ENCODE data around the gene DNAJC6.

The DNAJC6 gene

DNA sequence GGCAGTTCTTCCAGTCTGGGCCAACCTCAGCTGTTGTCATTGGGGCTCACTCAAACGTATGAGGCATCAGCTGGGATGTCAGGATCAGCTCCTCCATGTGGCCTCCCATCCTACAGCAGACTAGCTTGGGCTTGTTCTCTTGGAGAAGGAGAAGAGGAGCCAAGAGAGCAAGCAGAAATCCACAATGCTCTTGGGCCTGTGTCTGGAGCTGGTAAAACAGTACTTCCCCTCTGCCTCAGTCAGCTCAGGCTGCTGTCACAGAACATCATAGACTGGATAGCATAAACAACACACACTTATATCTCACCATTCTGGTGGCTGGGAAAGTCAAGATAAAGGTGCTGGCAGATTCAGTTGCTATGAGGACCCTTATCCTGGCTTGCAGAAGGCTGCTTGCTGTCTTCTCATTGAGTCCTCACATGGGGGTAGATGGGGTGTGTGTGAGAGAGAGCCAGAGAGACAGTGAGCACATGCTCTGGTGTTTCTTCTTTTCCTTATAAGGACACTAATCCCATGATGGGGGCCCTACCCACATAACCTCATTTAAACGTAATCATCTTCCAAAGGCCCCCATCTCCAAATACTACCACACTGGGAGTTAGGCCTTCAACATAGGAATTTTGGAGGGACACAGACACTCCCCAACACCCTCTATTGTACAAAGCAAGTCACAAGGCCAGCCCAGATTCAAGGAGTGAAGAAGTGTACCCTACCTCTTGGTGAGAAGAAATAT lies 16.3 kb upstream of the DNAJC6 start:
- DNase-seq (ENCODE audit: low read depth) = no peak

DNA sequence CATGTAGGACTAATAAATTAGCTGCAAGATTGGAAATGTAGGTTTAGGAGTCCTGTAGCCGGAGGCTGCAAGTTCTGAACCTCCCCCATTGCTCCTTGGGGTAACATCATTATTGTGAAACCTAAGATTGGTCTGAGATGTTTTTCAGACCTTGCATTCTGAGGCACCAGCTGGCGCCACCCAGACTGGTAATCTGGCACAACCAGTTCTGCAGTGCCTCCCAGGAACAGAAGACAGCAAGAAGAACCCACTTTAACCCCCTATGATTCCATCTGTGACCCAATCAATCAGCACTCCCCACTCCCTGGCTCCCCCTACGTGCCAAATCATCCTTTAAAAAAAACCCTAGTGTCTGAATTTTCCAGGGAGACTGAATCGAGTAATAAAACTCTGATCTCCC lies 11.6 kb upstream of the DNAJC6 start:
- DNase-seq (ENCODE audit: low read depth) = no peak

DNA sequence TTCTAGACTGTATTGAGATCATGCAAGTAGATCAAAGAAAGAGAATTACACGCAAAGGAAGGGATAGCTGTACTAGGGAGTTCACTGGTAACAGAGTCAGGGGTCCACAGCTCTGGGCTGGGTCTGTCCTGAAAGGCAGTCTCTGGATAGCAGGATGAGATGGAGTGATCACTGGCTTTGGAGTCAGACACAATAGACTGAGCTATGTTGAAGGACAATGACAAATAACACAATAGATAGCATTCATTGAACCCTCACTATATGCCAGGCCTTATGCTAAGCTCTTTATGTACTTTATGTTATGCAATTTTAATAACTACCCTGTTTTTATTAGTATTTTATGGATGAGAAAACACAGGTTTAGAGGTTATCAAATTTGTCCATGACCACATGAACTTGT lies 10.0 kb upstream of the DNAJC6 start:
- no peak for DNase-seq (ENCODE audit: low read depth)

DNA sequence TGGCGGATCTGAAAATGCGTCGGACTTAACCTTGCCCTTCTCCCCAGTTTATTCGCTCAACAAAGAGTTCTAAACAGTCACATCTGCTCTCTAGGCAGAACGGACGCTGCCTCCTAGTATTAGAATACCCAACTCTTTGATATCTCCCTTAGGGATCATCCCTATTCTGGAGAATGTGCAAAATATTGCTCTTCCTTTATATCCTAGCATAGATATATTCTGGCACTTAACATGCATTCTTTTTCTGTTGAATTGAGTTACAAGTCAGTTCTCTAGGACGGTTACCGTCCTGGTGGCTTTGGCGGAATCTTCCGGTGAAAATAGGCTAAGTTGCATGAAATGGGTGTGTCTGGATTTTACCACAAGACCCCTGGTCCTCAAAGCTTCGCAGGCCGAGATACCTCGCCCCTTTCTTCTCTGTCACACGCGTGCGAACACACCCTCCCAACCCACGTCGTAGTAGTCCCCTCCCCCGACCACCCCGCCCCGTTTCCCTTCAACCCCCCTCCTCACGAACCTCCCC lies 501 bp upstream of the DNAJC6 start:
- DNase-seq (ENCODE audit: low read depth) = no peak

DNA sequence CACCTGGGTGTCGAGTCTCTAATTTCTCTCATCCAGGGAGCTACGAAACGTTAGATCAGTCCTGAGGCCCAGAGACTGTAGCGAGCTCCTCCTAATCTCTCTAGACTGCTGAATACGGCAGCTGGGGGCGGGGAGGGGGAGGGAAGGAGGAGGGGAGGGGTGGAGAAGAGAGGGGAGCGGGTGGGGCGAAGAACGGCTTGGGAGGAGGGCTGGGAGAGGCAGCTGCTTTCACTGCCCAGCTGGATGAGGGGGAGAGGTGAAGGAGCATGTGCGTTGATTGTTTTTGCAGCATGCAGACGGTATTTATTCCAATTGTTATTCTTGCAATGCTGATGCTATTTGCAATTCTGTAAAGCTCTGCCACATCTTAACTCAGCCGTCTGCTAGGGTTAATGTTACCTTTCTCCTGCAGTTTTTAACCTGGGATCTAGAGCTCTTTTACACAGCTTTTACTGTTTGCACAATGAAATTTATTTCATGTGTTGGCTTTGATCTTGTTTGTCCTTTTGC lies 790 bp downstream of the DNAJC6 start:
- DNase-seq (ENCODE audit: low read depth) = peak; percentile 6

DNA sequence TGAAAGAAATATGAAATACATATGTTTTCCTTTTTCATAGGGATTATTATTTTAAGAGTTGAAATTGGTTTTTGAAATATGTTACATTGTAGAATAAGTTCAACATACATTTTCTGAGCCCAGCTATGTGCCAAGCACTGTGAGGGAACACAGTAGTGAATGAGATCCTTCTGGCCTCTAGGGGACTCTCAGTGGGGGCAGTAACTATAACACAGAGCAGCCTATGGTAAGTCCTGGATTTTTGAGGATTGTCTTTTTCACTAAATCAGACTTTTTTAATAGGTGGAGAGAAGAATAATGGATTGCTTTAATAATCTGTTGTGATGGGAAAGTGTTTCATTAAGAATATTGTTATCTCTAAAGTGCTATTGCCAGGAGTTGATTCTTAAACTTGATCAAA lies 2.4 kb downstream of the DNAJC6 start:
- no peak for DNase-seq (ENCODE audit: low read depth)

DNA sequence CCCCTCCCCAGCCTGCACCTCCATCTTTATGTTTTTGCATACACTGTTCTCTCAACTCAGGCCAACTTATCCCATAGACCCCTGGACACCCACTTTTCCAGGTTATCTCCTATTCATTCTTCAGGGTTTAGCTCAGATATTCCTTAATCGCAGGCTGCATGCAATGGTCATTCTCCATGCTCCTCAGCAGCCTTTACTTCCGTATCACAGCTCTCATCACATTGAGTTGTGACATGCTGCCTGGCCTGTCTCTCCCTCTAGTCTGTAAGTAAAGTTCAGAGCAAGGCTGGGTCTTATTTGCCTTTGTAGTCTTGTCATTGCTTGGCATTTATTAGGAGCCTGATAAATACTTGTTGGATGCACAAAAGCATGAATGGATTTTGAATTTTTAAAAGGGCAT lies 6.9 kb downstream of the DNAJC6 start:
- no peak for DNase-seq (ENCODE audit: low read depth)

DNA sequence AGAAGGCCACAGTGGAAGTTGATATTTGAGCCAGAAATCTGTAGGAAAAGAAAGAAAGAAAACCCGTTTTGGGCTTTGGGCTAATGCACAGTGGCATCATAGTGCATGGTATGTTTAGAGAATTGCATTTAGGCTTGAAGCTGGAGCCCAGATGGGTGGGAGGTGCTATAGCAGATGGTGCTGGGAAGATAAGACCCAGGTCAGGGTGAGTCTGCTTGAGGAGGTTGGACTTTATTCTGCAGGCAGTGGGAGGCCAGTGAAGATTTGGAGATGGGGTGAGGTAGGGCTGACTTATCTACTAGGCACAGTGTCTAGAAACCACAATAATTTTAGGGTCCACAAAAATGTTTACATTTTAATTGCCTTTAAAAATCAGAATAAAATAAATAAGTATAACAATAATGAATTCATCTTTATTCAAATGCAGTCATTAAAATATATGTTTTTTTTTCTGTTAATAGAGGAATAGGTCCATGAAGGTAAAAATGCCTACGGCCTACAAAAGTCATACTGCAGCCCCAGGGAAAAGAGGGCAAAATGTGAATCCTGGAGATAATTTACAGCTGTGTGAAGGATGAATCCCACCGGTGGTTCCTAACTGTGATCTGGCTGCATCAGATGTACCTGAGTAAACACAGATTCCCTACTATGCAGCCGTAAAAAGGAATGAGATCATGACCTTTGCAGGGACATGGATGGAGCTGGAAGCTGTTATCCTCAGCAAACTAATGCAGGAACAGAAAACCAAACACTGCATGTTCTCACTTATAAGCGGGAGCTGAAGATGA lies 8.7 kb downstream of the DNAJC6 start:
- DNase-seq (ENCODE audit: low read depth) = no peak

DNA sequence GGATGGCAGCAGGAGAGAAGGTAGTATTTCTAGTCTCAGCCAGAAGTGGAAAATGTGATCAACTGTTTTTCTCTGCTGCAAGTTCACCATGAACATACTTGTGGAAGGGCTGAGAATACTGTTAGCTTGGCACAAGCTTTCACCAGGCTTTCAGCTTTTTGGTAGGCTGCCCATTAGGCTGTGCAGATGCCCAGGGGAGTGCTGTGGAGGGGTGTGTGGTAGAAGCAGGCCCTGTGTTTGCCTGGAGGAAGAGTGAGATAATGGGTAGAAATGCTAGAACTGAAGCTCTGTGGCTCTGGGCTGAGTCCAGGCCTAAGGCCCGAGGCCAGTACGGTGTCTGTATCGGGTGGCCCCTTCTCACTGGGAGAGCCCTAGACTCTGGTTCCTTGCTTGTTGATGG lies 9.8 kb downstream of the DNAJC6 start:
- DNase-seq (ENCODE audit: low read depth) = no peak

DNA sequence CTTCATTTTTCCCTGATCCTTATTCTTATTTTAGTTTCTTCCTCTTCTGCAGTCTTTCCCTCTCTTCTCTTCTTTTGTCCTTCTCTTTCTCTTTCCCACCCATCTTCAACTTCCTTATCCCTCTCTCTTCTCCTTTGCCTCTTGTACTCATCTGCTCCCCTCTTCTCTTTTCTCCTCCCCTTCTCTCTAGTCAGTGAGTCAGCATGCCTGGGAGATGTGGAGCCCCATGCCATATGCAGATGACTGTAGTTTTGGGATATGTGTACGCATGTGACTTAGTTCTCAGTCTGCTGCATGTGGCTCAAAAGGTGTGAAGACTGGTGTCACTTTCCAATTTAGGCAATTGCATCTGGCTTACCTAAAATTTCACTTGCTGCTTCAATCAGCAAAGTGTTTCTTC lies 10.4 kb downstream of the DNAJC6 start:
- no peak for DNase-seq (ENCODE audit: low read depth)

DNA sequence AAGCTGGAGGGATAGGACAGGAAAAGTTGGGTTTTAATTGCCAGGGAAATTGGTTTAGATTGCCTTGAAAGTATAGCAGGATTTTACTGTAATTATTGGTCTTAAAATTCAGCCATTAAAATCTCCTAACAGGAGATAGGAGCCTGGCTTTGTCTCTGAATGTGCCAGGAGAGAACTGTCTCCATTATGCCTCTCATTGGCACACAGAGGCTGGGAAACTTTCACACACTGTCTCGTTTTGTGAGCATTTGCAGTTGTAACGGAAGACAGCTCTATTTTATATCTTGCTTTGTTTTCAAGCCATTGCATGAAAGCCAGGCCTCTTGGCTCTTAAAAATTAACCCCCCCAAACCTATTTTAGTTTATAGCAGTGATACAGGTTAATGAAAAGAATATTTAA lies 12.5 kb downstream of the DNAJC6 start:
- DNase-seq (ENCODE audit: low read depth) = no peak

DNA sequence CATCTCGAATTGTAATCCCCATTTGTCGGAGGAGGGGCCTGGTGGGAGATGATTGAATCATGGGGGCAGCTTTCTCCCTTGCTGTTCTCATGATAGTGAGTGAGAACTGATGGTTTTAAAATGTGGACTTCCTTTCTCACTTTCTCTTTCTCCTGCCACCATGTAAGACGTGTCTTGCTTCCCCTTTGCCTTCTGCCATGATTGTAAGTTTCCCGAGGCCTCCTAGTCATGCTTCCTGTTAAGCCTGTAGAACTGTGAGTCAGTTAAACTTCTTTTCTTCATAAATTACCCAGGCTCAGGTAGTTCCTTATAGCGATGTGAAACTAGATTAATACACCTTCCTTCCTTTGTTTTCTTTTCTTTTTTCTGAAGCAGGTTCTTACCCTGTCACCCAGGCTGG lies 13.9 kb downstream of the DNAJC6 start:
- no peak for DNase-seq (ENCODE audit: low read depth)

DNA sequence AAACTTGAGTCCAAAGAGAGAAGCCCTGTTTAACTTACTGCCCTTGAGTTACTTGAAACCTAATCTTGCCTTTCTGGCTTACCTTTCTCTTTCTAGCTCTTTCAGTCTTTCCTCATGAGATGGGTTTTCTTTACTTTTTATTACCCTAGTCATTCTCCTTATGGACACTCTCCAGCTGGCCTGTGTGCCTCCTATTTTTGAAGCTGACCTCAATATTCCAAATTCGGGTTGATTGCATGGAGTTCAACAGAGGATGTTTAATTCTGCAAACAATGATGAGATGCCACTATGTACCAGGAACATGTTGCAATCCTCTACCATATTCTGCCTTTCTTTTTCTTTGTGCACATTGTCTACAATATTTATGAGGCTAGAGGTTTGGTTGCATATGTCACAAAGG lies 20.7 kb downstream of the DNAJC6 start:
- no peak for DNase-seq (ENCODE audit: low read depth)

DNA sequence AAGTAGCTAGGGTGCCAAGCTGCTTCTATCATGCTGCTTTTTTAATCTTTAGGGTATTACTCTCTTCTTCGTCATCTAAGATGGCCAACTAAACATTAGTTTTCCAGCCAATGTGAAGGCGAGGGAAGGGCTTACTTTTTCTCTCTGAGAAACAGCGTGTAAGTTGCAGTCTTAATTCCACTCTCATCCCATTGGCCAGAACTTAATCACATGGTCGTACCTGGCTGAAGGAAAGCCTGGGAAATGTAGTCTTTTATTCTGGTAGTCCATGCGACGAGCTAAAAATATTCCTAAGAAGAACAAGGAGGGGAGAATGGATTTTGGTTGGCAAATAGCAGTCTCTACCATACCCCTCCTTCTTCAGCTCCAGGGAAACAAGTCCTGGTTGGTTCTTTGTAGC lies 21.5 kb downstream of the DNAJC6 start:
- DNase-seq (ENCODE audit: low read depth) = no peak

DNA sequence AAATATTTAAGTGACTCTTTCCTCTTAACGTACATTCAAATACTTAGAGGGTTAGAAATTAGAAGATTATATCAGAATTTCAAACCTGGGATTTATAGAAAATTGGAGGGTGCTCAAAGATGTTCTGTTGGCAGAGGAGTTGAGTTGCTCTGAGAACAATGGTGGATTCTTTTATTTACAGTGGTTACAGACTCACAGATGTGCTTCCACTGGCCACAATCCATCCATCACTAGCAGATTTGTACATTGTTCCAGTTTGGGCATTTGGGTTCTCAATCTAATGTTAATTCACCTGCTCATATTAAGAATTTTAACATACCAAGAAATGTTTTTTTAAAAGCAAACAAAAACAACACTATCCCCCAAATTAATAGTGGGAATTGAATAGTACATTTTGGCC lies 23.5 kb downstream of the DNAJC6 start:
- no peak for DNase-seq (ENCODE audit: low read depth)

DNA sequence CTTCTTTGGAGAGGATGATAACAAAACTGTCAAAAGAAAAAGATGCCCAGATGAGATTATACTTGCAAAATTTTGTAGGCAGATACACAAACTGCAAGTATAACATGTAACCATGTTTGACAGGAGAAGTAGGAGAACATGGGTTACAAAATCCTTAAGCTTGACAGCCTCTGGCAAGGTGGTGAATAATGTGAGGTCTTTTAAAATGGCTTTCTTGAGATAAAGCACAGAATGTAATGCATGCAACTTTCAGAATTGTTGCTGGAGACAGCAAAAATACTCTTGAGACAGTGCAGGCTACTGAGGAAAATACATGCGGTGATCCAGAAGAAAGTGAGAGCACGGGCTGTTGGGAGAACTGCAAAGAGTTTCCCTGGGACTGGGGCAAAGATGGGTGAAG lies 24.7 kb downstream of the DNAJC6 start:
- no peak for DNase-seq (ENCODE audit: low read depth)

DNA sequence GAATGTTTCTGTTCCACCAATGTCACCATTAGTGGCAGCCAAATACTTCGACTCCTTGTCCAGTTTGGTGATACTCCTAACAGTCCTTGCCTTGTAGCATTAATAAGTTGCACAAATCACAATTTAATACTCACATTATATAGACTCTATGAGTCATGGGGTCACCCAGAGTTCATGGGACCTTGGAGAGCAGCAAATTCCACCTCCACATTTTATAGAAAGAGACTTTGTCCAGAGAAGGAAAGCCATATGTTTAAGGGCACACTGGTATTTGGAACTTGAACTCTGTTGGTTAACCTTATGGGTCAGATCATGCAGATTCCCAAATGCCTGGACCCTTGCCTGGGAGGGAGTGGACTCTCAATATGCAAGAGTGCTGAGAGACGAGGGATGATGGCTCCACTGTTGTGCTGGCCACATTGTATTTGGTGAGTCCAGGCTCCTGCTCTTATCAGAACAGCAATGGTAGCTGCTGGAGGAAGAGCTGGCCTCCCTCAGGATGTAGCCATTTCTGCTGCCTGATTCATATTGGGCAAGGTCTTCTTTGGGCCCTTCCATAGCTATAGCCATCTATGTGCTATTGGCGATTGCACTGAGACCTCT lies 30.6 kb downstream of the DNAJC6 start:
- DNase-seq (ENCODE audit: low read depth) = peak; percentile 23

DNA sequence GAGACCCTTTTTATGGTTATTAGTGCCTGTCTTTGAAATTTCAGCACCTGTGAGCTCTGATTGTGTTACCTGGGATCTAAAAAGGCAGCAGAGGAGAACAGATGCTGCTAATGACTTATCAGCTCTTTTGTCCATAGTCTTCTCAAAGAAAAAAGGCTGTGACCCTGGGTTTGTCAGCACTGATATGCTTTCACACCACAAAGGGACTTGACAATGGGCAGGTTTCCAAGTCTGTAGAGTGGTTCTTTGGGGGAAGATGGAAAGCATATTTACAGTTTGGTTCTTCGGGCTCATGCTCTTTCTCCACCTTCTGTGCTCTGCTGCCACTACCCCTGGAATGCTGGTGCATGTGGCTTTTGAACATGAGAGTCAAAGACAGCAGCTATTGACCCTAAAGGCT lies 32.0 kb downstream of the DNAJC6 start:
- DNase-seq (ENCODE audit: low read depth) = no peak

DNA sequence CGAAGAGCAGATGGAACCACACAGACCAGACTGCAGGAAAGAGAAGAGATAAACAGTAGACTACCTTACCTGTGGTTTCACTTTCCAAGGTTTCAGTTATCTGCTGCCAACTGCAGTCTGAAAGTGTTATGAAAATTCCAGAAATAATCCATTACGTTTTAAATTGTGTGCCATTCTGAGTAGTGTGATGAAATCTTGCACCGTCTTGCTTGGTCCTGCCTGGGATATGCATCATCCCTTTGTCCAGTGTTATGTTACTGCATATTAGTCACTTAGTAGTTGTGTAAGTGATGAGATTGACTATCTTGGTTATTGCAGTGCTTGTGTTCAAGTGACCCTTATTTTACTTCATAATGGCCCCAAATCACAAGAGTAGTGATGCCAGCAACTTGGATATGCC lies 33.9 kb downstream of the DNAJC6 start:
- peak; percentile 41 for DNase-seq (ENCODE audit: low read depth)

DNA sequence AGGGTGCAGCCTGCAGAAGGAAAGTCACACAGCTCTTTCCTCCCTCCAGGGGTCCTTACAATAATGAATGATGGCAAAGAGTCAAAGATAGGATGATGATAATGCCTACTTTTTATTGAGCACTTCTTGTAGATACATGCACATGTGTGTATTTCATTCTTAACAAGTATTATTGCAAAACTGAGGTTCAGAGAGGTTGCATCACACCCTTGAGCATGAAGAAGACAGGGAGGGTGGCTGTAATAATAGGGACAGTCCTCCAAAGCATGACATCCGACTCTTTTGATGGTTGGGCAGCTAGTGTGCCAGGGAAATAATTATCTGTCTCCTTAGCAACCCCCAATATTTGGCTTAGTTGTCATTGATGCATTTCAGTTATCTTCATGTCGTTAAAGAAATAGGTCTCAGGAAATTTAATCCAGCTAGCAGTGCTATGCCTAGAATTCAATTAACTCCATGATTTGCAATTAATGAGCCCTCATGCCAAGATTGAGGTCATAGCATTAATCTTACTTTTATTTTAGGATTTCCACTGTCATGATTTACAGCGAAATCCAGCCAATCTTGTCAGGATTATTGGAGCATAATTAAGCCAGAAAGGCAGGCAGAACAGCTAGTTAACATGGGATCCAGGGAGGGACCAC lies 35.0 kb downstream of the DNAJC6 start:
- no peak for DNase-seq (ENCODE audit: low read depth)

DNA sequence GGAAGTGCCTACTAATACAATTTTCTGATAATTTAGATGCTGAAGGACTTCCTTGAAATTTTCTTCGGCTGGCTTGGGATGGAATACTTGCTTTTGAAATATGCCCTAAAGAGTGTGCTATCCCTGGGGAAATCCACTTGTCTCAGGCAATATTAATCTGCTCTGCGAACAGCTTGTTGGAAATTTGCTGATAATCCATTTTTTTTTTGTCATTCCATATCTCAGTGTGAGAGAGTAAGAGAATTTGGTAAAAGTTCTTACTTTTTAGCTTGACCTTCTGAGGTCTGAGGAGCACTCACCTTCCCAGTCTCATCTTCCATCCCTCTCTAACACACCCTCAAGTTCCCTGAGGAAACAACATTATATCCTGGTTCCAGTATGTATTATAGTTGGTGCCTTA lies 36.8 kb downstream of the DNAJC6 start:
- no peak for DNase-seq (ENCODE audit: low read depth)

DNA sequence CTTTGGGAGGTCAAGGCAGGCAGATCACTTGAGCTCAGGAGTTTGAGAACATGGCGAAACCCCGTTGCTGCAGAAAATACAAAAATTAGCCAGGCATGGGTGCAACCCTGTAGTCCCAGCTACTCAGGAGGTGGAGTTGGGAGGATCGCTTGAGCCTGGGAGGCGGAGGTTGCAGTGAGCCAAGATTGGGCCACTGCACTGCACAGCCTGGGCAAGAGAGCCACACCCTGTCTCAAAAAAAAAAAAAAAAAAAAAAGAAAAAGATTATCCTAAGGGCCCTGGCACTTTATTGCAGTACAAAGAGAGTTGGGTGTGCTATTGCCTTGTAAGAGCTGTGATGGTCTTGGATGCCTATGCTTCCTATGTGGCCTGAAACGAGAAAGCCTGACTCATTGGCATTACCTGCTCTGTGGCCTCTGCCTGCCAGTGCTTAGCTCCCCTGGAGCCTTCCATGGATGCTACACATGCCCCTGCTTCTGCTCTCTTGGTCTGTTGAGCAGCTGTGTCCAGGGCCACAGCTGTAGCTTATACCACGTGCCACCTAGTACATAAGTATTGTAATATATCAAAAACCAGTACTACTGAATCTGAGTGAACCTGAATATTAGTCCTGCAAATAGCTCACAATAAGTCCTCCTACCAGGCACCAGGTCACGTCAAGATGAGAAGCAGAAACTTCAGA lies 45.8 kb downstream of the DNAJC6 start:
- no peak for DNase-seq (ENCODE audit: low read depth)
